IPS-NIHi7 (cell line): Measurements from ENCODE around the gene POLDIP3.

ENCODE experiments used
- DNase-seq: peaks from one replicate; pipeline ENCODE4 v3.0.0; 2012; ENCODE audit warnings: mixed read lengths; ENCODE audit errors: extremely low spot score

Gene POLDIP3

DNA sequence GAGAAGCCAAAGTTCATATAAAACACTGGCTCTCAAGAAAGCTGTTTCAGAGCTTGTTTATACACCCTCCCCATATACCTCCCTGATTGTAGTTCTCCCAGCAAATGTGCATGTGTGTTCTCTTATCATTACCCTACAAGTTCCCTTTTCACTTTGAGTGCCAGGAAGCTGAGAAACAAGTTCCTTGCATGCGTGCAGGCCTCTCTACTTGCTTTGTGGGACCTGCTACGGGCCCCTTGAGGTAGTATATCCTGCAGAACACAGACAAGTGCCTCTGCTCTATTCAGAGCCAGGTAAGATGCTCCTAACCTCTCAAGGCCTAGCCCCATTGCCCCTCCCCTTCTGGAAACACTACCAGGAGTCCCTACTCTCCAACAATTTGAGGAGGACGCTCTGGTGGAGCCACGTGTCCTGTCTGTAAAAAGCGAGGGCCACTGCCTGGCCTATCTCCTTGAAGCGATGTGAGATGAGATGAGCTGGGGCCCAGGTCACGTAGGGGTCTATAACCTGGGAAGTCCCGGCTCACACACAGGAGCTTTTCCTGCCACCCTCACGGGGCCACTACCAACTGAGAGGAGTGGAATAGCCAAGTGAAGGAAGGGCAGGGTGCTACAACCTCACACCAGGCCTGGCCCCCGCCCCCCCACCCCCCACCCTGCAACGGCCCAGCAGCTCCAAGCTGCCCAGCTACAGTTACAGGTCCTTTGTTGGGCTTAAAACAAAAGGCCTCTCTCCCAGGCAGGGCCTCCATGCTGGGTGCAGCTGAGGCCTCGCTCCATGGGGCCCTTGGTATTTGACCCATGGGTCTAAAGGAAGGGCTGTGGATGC is 28.3 kb upstream of the POLDIP3 start:
- no peak for DNase-seq

DNA sequence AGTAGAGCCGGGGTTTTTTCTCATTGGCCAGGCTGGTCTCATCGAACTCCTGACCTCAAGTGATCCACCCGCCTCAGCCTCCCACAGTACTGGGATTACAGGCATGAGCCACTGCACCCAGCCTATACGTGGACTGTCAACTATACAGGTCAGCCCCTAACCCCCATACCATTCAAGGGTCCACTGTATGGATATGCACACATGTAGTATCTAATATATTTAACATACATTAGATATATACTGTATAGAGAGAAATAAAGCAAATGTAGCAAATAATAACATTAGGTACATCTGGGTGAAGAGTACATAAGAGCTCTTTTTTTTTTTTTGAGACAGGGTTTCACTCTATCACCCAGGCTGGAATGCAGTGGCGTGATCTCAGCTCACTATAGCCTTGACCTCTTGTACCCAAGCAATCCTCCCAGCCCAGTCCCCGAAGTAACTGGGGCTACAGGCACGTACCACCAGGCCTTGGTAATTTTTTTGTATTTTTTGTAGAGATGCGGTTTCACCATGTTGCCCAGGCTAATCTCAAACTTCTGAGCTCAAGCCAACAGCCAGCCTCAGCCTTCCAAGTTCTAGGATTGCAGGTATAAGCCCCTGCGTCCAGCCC is 27.2 kb upstream of the POLDIP3 start:
- DNase-seq, result no peak

DNA sequence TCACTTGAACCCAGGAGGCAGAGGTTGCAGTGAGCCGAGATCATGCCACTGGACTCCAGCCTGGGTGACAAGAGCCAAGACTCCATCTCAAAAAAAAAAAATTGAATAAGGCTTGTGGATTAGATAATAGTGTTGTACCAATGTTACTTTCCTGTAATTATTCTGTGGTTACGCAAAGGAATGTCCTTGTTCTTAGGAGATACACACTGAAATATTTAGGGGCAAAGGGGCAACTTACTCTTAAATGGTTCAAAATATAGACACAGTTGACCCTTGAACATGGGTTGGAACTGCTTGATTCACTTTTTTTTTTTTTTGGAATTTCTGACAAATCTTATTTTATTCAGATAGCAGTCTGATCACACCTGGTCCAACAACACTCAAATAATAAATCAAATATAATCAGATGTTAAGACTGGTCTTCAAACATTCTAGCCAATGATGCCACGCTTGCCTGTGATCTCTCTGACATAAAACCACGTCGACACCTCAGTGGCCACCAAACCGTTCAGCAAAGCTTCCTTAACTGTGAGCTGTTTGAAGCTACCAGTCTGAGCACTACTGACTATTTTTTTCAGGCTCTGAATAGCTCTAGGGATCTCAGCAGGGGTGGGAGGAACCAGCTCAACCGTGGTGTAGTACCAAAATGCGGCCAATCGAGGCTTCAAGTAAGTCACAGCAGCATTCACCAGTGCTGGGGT is 25.0 kb upstream of the POLDIP3 start:
- no peak for DNase-seq

DNA sequence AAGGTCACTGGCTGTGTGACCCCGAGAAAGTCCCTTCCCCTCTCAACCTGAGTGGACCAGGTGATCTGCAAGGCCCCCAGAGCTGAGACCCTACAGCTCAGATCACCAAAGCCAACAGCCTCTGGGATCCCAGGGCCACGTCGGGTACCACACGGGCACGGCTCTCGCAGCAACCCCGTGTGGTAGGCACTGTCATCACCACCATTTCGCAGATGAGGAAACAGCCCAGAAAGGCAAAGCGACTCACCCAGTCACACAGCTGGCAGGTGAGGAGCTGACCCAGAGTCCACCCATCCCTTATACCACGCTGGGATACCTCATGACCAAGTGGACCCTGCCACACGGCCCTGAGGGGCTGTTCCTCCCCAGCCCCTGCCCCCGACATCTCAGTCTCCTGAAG is 22.9 kb upstream of the POLDIP3 start:
- no peak for DNase-seq

DNA sequence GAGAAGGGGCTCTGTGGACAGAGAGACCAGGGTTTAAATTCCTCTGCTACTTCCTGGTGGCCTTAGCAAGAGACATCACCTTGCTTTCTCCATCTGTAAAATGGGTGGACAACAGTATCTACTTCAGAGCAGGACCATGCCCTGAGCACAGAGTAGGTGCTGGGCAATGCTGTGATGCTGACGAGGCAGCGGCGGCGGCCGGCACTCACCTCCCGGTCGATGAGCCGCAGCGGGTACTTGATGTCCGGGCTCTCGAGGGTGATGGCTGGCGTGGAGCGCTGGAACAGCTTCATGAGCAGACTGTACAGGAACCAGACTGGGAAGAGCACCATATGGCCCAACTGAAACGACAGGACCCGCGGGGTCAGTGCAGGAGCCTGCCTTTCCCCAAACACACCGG is 21.8 kb upstream of the POLDIP3 start:
- DNase-seq, result no peak

DNA sequence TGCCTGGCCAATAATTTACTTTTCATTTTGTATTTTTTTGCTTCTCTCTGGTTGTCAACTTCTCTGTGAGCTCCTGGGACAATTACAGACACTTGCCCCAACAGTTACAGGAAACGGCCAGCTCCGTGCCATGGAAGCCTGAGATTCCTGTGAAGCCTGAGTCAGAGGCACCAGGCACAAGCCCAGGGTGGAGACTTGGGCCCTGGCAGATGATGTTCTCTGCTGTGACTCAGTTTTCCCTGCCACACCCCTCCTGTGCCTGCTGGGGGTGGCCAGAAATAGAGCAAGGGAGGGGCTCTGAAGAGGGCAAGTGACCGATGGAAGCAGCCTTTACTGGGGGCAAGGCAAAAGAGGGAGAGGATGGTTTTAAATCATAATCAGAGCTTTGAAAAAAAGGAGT is 20.8 kb upstream of the POLDIP3 start:
- DNase-seq, result no peak

DNA sequence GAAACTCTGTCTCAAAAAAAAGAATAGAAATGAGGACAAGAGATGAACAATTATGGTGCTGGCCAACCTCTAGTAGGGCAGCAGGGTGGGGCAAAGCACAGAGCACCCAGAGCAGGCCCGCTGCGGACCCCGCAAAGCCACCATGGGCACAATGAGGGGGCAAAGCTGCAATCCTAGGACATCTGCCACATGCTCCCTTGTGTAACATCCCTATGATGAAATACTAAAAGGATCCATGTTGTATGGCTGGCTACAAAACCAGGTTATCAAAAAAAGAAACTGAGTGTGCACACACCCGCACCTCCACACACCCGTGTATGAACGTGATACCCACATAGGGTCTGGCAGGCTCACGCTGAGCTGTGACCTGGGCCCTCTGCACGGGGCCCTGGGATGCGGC is 18.3 kb upstream of the POLDIP3 start:
- DNase-seq, result no peak

DNA sequence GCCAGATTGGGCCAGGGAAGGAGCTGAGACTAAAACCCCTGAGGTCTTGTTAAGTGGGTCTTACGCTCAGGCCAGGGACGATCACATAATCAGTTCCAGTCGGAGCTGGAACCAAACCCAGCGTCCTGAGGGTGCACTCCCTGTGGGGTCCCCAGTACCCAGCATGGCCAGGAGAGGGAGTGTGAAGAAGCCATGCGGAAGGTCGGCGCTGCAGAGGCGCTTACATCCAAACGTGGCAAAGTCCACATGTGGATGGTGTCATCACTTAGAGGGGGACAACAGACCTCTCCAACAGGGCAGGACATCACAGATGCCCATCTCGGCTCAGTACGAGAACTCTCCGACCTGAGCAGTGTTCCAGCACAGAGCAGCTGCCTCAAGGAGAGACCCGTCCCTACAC is 17.4 kb upstream of the POLDIP3 start:
- DNase-seq, result no peak

DNA sequence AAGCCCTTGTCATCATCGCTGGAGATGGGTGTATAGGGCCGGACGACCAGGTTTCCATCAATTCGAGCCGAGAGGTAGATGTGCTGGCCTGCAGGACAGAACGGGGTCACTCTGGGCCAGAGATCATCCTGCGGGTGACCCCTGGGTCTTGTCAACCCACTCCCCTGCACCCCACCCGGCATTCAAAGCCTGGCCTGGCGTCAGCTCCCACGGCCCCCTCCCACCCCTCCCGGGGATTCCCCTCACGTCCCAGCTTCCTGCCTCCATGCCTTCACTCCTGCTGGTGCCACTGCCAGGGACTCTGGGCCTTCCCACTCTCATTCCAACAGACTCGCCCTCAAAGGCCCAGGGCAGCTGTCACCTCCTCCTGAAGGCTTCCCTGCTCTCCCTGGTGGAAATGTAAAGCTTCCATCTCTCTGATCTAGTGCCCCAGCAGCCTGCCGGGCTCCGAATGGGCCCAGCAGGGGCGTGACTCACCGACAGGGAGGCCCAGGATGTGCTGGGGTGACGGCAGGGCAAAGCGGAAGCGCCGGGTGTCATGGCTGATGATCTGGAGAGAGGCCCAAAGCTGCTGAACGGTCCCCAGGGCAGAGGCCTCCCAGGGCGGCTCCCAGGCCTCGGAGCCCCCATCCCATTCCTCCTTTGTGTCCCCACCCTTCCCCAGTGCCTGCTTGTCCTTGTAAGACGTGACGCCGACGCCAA is 16.4 kb upstream of the POLDIP3 start:
- DNase-seq, result no peak

DNA sequence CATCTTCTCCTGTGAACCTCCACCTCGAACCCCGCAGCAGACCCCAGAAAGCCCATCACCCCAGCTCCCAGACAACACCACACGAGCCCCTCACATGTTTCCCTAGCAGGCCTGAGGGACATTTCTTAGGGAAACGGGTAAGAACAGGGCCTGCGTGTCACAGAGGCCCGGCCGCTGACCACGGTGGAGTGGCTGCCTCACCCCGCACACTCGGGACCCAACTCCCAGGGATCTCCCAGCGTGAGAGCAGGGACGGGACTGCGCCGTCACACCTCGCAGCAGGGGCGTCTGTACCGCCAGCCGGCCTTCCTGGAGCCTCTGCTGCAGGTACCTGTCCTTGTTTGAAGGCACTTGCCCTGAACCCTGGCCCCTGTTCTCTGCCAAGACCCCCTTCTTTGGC is 15.5 kb upstream of the POLDIP3 start:
- no peak for DNase-seq

DNA sequence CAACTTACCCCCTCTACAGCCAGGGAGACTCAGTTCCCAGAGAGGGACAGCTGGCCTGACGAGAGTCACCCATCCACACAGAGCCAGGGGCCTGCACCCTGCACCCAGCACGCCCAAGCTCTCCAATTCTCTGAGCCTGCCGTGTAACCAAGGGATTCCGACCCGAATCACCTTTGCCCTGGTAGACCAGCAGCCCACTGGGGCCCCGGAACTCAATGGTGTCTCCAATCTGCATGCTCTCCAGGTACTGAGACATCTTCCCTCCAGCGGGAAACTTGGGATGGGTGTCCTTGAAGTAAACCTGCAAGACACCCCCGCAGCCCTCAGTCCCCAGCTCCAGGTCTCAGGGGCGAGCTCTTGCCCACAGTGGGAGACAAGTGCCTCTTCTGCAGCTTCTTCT is 13.3 kb upstream of the POLDIP3 start:
- no peak for DNase-seq

DNA sequence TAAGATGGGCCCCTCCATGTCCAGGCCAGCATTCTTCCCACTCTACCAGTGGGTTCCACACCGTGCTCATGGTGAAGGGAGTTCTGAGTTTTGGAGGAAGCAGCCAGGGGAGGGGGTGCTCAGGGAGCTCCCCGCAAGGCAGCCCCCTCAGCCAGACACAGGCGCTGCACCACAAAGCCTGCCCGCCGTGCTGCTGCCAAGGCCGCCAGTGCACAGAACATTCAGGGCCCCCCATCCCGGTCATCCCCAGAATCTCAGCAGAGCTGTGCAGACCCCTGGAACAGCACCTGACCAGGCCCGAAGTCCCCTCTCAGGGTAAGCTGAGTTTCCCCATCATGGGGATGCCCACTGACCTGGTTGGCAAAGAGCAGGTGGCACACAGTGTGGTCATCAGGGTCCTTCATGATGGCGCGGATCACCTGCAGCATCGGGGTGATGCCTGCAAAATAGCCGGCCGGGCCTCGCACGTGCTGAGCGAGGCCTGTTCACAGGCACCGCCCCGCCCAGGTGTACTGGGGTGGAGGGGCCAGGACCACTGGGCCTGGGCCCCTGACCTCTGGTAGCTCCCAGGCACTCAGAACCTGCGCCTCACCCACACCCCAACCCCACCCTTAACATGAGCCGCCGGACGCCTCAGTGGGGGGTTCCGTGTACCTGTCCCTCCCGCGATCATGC is 12.4 kb upstream of the POLDIP3 start:
- no peak for DNase-seq

DNA sequence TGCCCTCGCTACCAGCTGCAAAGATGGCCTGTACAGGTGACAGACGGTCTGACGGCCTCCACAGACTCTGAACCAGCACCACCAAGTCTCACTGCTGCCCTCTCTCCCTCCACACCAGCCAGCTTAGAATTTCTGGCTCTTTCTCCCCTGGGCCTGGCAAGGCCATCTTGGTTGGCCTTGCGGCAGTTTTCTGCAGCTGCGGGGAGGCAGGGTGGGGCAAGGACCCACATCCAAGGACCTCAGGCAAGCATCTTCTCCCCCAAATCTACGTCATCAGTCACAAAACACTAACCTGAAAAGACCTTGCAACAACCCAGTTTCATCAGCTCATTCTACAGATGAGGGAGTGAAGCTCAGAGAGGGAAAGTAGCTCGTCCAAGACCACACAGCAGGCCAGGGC is 11.7 kb upstream of the POLDIP3 start:
- DNase-seq, result no peak

DNA sequence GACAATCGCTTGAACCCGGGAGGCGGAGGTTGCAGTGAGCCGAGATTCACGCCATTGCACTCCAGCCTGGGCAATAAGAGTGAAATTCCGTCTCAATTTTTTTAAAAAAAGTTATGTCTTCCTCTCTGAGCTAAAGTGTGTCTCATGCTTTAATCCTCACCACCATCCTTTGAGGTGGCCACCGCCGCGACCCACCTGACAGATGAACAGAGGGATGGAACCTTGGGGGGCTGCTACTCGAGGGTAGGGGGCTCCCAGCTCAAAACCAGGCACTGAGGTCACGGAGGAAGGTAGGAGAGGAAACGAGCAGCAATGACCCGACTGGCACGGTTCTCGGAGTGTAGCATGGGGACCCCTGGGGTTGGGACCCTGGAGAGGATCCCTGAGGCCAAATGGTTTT is 10.7 kb upstream of the POLDIP3 start:
- DNase-seq, result no peak

DNA sequence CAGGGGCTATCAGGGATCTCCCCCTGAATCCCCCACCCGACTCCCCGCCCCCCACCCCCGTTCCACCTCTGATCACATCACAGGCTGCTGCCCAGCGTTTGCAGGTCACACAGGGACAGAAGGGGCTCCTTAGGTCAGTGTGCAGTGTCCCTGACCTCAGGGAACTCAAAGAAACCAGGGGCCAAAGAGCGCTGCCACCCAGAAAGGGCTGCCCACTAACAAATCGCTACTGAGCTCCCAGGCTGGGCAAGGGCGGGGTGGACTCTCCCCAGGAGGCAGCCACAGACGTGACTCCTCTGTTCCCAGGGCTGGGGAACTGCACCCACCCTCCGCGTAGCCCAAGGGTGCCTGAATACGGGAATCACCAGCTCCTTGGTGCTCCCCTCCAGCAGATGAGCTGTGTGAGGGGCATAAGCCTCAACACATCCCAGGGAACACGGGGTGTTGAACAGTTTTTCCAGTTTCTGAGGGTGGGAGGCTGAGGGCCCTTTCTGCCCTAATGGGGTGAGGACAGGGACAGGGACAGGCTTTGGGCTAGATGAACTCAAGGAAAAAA is 9.9 kb upstream of the POLDIP3 start:
- no peak for DNase-seq

DNA sequence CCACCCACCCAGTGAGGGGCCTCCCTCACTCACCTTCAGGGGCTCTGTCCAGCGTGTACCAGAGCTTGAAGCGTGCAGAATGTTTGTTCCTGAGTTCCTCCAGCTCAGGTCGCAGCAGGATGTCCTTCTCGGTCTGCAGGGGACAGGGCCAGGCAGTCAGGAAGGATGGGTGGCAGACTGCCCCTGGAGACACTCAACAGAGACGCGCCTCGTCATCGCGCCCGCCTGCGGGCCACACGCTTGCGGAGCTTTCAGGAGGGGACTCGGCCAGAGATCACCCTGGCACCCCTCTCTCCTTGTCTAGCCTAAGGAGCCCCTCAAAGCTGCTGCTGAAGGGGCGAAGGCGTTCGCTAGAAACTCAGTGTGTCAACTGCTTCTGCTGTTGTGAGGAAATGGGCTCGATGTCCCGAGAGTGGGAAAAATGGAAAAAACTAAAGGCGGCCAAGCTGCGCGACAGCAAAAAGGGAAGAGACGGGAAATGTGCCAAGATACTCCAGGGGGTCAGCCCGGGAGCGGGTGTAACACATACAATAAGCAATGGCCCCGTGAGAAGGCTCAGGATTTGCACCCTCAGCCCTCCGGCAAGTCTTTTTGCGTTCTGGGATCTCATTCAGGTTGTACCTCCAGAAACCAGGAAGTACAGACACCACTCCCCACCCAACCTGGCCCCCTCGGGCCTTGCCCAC is 9.2 kb upstream of the POLDIP3 start:
- DNase-seq, result no peak

DNA sequence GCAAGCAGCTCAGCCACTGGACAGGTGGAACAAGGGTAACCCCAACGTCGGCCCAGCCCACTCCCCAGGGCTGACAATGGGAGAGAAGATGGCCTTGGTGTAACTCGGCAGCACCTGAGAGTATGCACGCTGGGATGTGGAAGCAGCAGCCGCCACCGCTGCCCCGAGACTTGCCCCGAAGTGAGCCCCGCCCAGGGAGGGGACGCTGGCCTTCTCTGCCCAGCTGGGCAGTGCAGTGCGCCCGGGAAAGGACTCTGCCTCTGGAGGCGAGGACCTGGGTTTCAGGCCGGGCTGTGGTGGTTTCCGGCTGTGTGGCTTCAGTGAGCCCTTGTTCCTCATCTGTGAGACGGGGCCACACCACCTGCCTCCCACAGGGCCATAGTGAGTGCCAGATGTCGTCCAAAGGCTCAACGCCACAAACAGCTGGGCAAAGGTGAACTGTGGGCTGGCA is 8.6 kb upstream of the POLDIP3 start:
- no peak for DNase-seq

DNA sequence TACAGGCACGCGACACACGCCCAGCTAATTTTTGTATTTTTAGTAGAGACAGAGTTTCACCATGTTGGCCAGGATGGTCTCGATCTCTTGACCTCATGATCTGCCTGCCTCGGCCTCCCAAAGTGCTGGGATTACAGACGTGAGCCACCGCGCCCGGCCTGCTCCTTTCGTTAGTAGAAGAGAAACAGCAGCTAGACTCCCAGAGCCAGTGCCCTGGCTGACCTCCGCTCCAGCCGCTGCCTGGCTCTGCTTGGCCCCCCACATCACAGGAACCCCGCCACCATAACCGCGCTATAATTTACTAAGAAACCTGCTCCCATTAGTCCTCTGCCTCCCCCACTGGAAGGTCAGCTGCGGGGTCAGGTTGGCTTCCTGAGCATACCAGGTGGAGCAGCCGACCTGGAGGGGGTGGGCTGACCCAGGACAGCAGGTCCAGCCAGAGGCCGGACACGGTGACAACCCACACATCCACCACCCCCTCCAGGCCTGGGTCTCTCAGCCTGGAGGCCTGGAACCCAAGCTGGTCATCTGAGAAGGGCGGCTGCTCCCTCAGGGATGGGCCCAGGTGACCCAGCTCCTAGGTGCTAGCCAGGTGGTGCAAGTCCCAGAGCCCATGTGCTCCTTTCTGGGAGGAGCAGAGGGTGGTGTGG is 7.5 kb upstream of the POLDIP3 start:
- DNase-seq, result no peak

DNA sequence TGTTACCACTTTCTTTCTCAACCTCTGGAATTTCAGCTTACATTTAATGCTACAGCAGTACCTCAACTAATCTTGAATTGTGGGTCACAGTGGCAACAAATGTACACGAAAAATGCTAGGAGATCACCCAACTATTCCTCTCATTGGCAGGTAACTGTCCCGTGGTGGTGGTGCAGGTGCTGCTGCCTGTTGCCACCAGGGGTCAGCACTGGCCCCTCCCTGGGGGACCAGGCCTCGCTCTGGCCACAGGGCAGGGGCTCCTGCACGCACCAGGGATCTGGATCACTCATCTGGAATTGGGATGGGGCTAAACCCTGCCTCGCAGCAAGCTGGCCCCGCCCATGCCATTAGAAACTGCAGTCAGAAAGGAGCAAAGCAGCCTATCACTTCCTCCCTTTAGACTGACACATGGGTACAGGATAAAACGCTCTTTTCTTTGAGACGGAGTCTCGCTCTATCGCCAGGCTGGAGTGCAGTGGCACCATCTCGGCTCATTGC is 6.9 kb upstream of the POLDIP3 start:
- DNase-seq, result peak; percentile 97

DNA sequence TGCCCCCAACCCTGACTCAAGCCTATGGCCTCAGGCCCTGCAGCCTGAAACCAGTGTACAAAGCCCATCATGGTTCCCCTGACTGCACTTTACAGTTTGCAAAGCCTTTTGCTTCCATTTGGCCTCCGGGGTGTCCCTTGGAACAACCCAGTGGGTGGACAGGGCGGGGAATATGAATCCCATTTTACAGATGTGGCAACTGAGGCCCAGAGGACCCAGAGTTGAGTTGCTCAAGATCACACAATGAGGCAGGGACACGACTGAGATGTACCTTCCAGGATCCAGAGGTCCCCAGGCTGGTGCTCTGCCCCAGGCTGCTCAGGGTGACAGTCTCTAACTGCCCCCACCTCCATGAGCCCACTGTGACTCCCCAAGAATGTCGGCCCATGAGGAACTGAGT is 5.4 kb upstream of the POLDIP3 start:
- no peak for DNase-seq
